Prostate gland (tissue), 2 donors: ENCODE measurements around the gene ITIH3. TPM values are rescaled to one million over a fixed set of nuclear protein-coding genes. Genes with fewer than 3 reads are reported as not detected.

Experiments
- DNase-seq: peaks from one replicate; pipeline ENCODE4 v3.0.0-alpha.2; 2019; ENCODE audit warnings: low spot score
- H3K27ac ChIP-seq, 2 donors: fragments of 200-600 bp; sonication (generic); 2 replicates each; pipeline ENCODE4 v1.5.1; 2017 to 2019
- H3K27me3 ChIP-seq: fragments of 200-600 bp; sonication (generic); replicated peaks from 2 replicates; pipeline ENCODE4 v1.5.1; 2019; ENCODE audit not compliant: insufficient read depth
- H3K36me3 ChIP-seq, 2 donors: fragments of 200-600 bp; sonication (generic); 1 replicate in 1 of 2; 2 replicates in 1 of 2; pipeline versions ENCODE4 v1.5.1 to v1.8.1; 2017 to 2019
- H3K4me1 ChIP-seq: fragments of 200-600 bp; sonication (generic); replicated peaks from 2 replicates; pipeline ENCODE4 v1.5.1; 2019
- H3K4me3 ChIP-seq, 2 donors: fragments of 200-600 bp; sonication (generic); 2 replicates each; pipeline ENCODE4 v1.5.1; 2017 to 2019
- H3K9me3 ChIP-seq: fragments of 200-600 bp; sonication (generic); 2 replicates; pipeline ENCODE4 v1.5.1; 2017
- CTCF ChIP-seq, 4 experiments: fragments of 200-600 bp in 2 of 4; fragments of 450-650 bp in 2 of 4; sonication (generic) in 2 of 4; IDR thresholded peaks; 1 replicate in 3 of 4; 2 replicates in 1 of 4; pipeline ENCODE4 v1.5.1; 2016 to 2019; ENCODE audit warnings: antibody characterized with exemption in 4 of 4, mild to moderate bottlenecking in 2 of 4, moderate library complexity in 2 of 4
- POLR2A ChIP-seq: fragments of 450-650 bp; IDR thresholded peaks from one replicate; pipeline ENCODE4 v1.6.1; 2016; ENCODE audit warnings: antibody characterized with exemption, mild to moderate bottlenecking
- POLR2AphosphoS5 ChIP-seq: sonication (generic); formaldehyde crosslinking; IDR thresholded peaks from one replicate; pipeline ENCODE4 v1.6.1; 2017; ENCODE audit warnings: antibody characterized with exemption
- WGBS: methylation state at CpG from one replicate; pipeline ENCODE4 v1.1.5; 2018; 5-methylcytosine and 5-hydroxymethylcytosine counted together
- intact Hi-C: fragments of 100-400 bp; cut with DNase I; formaldehyde crosslinking; loops from one replicate; pipeline ENCODE4 v1.14.2; 2022
- total RNA-seq, 2 donors: library from RNA; depleted of rRNA; stranded (reverse); fragments of >200 nt; gene quantifications; one replicate each; pipeline ENCODE4 v1.1.0, GENCODE V29; 2016

Gene ITIH3
- total RNA-seq, 2 donors from 2014 or later = 0.46 to 9.6 TPM

- Histone ChIP-seq H3K36me3 (no peaks in the 10 kb centered on the region), H3K27ac (no peak overlapping the region), H3K4me3 (no peak overlapping the region), H3K4me1 (no peaks in the 10 kb centered on the region), H3K27me3 (no peaks in the 10 kb centered on the region), H3K9me3 (no peaks in the 10 kb centered on the region)
- WGBS = 91% methylated on average over 2 of the region's 2 CpGs
- DNase-seq = no peak
- intact Hi-C loops = no loop called here
- TF ChIP-seq POLR2A (no peak), POLR2AphosphoS5 (no peak), CTCF (IDR thresholded peaks at IDR 0.05) (no peak)
Measured at GRCh38 chr3:52763466-52763865, 31.1 kb upstream of the ITIH3 start.

GRCh38 chr3:52769786-52770455, 24.7 kb upstream of the ITIH3 start:
- H3K4me1 ChIP-seq = no peaks in the 10 kb centered on the region

GRCh38 chr3:52770496-52771333, 23.9 kb upstream of the ITIH3 start, which contains the start of gene NEK4:
TSS of gene NEK4 (minus strand) at chr3:52770940. CDS start at chr3:52770746, 194 bp downstream.
- Histone ChIP-seq H3K27ac (peak within 1 kb of the TSS; percentile 71 to 73), H3K36me3 (no peaks in the 10 kb centered on the region), H3K9me3 (no peaks in the 10 kb centered on the region), H3K4me1 (no peaks in the 10 kb centered on the region), H3K27me3 (no peaks in the 10 kb centered on the region), H3K4me3 (peak within 1 kb of the TSS; percentile 79 to 96)
- DNase-seq = peak; percentile 90
- TF ChIP-seq POLR2AphosphoS5 = peak; percentile 84
- peak; percentile 52 for TF ChIP-seq POLR2A
- peak in 1 of 4 experiments; percentile 26 for TF ChIP-seq CTCF (IDR thresholded peaks at IDR 0.05)
- WGBS = under 1% methylated on average over 65 of the region's 67 CpGs
- intact Hi-C loops = loop anchor here (10.0 kb wide), 1 partner anchor 304 kb away; no protein-coding TSS in a partner anchor

More at GRCh38 chr3:52769786-52770455, 24.7 kb upstream of the ITIH3 start:
- intact Hi-C loops = loop anchor here (10.0 kb wide), 1 partner anchor 305 kb away; no protein-coding TSS in a partner anchor
- peak overlapping the region; percentile 79 to 96 for H3K4me3 ChIP-seq
- WGBS = 15% methylated on average over 13 of the region's 13 CpGs
- TF ChIP-seq POLR2AphosphoS5 (no peak), POLR2A (no peak), CTCF (IDR thresholded peaks at IDR 0.05) (no peak)
- no peak for DNase-seq
- H3K27me3 ChIP-seq = no peaks in the 10 kb centered on the region
- H3K9me3 ChIP-seq = no peaks in the 10 kb centered on the region
- no peaks in the 10 kb centered on the region for H3K36me3 ChIP-seq
- H3K27ac ChIP-seq = peak overlapping the region; percentile 71 to 73

GRCh38 chr3:52771334-52771681, 23.3 kb upstream of the ITIH3 start:
- Histone ChIP-seq H3K4me1 (no peaks in the 10 kb centered on the region), H3K9me3 (no peaks in the 10 kb centered on the region), H3K27ac (peak overlapping the region; percentile 71 to 73), H3K4me3 (peak overlapping the region; percentile 79 to 96), H3K36me3 (no peaks in the 10 kb centered on the region), H3K27me3 (no peaks in the 10 kb centered on the region)
- no peak for DNase-seq
- TF ChIP-seq POLR2A = no peak
- WGBS = 44% methylated on average over 5 of the region's 5 CpGs
- intact Hi-C loops = loop anchor here (10.0 kb wide), 1 partner anchor 303 kb away; no protein-coding TSS in a partner anchor

GRCh38 chr3:52771702-52772101, 22.9 kb upstream of the ITIH3 start:
- Histone ChIP-seq H3K4me1 (no peaks in the 10 kb centered on the region), H3K27ac (no peak overlapping the region), H3K27me3 (no peaks in the 10 kb centered on the region), H3K9me3 (no peaks in the 10 kb centered on the region), H3K4me3 (no peak overlapping the region), H3K36me3 (no peaks in the 10 kb centered on the region)
- no peak for TF ChIP-seq POLR2A
- no peak for TF ChIP-seq CTCF (IDR thresholded peaks at IDR 0.05)
- WGBS = 89% methylated on average over 10 of the region's 10 CpGs
- DNase-seq = no peak
- intact Hi-C loops = loop anchor here (10.0 kb wide), 1 partner anchor 303 kb away; no protein-coding TSS in a partner anchor
